ENCODE data around the gene C2orf49. TPM values are rescaled to one million over a fixed set of nuclear protein-coding genes. Genes with fewer than 3 reads are reported as not detected.

The C2orf49 gene
- polyA plus RNA-seq (2013, experiment 1 of 2): 11.3 TPM
- 19.2 TPM for polyA plus RNA-seq (2013, experiment 2 of 2)

DNA sequence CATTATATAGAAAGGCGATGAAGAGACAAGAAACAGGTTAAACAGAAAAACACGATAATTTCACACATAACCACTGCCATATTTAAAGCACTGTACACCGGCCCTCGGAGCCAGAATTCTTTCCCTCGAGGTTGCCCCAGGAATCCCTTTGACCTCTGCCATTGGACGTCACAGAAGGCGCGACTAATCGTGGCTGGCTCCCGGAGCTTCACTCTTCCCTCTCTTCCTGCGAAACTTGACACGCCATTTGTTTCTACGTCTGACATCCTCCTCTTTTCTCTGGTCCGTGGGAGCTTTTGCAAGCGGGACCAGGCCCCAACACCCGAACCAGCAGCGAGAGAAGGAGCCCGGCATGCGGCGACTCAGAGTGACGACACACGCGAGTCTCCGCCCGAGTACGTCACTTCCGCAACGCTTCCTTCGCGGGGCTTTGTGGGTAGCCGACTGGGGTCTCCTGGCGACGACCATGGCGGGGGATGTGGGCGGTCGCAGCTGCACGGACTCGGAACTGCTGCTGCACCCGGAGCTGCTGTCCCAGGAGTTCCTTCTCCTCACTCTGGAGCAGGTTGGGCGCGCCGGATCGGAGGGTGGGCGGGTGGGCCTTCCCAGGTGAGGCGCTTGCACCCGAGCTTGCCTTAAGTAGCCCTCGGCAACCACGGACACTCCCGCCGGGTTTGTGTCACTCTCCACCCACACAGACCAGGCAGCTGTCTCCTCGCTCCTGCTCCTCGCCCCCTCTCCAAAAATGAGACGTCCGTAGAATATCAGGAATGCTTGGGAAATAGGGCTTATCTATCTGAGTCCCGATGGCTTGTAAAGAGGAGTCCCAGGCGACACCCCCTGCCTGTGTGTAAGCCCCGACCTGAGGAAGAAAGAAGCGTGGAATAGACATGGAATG, at the start of gene C2orf49:
Gene C2orf49 (plus strand): TSS at position 419 of the 898 bp plus-strand sequence. CDS start 48 bp downstream, at position 467.
- H3K9ac ChIP-seq (ENCODE audit: low read depth, low read length): peak within 1 kb of the TSS; percentile 97
- no peaks in the 10 kb centered on the region for H3K27me3 ChIP-seq (ENCODE audit: insufficient read depth, low read length)
- peak within 1 kb of the TSS; percentile 92 for H3K27ac ChIP-seq (ENCODE audit: low read depth, low read length)
- H3K36me3 ChIP-seq (ENCODE audit: insufficient read depth, low read length): peaks cover 42% of the 10 kb centered on the region
- H3K4me1 ChIP-seq (ENCODE audit: insufficient read depth, low read length): peaks cover 8% of the 10 kb centered on the region; the same call in 1 of the 2 replicates
- no peaks in the 10 kb centered on the region for H3K9me3 ChIP-seq (ENCODE audit: insufficient read depth, low read depth, low read length)
- WGBS: under 1% methylated on average over 58 of the region's 58 CpGs
- H3K4me3 ChIP-seq (ENCODE audit: low read length): peak within 1 kb of the TSS; percentile 75

GRCh38 chr2:105287692-105288091, 49.6 kb upstream of the C2orf49 start:
- Histone ChIP-seq H3K9me3 (ENCODE audit: insufficient read depth, low read depth, low read length) (no peaks in the 10 kb centered on the region), H3K27me3 (ENCODE audit: insufficient read depth, low read length) (no peaks in the 10 kb centered on the region), H3K36me3 (ENCODE audit: insufficient read depth, low read length) (peaks cover 50% of the 10 kb centered on the region), H3K9ac (ENCODE audit: low read depth, low read length) (no peak overlapping the region), H3K4me3 (ENCODE audit: low read length) (no peak overlapping the region), H3K27ac (ENCODE audit: low read depth, low read length) (no peak overlapping the region), H3K4me1 (ENCODE audit: insufficient read depth, low read length) (no peaks in the 10 kb centered on the region)
- 69% methylated on average over 5 of the region's 5 CpGs for WGBS

- Histone ChIP-seq H3K9me3 (ENCODE audit: insufficient read depth, low read depth, low read length) (no peaks in the 10 kb centered on the region), H3K27me3 (ENCODE audit: insufficient read depth, low read length) (no peaks in the 10 kb centered on the region), H3K4me1 (ENCODE audit: insufficient read depth, low read length) (no peaks in the 10 kb centered on the region), H3K4me3 (ENCODE audit: low read length) (no peak overlapping the region), H3K9ac (ENCODE audit: low read depth, low read length) (no peak overlapping the region), H3K36me3 (ENCODE audit: insufficient read depth, low read length) (peaks cover 53% of the 10 kb centered on the region), H3K27ac (ENCODE audit: low read depth, low read length) (no peak overlapping the region)
- WGBS: 88% methylated on average over 7 of the region's 7 CpGs
Observed at GRCh38 chr2:105288133-105288532, 49.2 kb upstream of the C2orf49 start.

- no peaks in the 10 kb centered on the region for H3K4me1 ChIP-seq (ENCODE audit: insufficient read depth, low read length)
- H3K4me3 ChIP-seq (ENCODE audit: low read length): no peak overlapping the region
- H3K27me3 ChIP-seq (ENCODE audit: insufficient read depth, low read length): no peaks in the 10 kb centered on the region
- peaks cover 53% of the 10 kb centered on the region for H3K36me3 ChIP-seq (ENCODE audit: insufficient read depth, low read length)
- 95% methylated on average over 6 of the region's 6 CpGs for WGBS
- H3K9ac ChIP-seq (ENCODE audit: low read depth, low read length): no peak overlapping the region
- H3K9me3 ChIP-seq (ENCODE audit: insufficient read depth, low read depth, low read length): no peaks in the 10 kb centered on the region
- no peak overlapping the region for H3K27ac ChIP-seq (ENCODE audit: low read depth, low read length)
Observed at GRCh38 chr2:105290981-105291660, 46.2 kb upstream of the C2orf49 start.

- Histone ChIP-seq H3K4me1 (ENCODE audit: insufficient read depth, low read length) (no peaks in the 10 kb centered on the region), H3K36me3 (ENCODE audit: insufficient read depth, low read length) (peaks cover 57% of the 10 kb centered on the region), H3K27ac (ENCODE audit: low read depth, low read length) (no peak overlapping the region), H3K9me3 (ENCODE audit: insufficient read depth, low read depth, low read length) (no peaks in the 10 kb centered on the region), H3K9ac (ENCODE audit: low read depth, low read length) (no peak overlapping the region), H3K4me3 (ENCODE audit: low read length) (no peak overlapping the region), H3K27me3 (ENCODE audit: insufficient read depth, low read length) (no peaks in the 10 kb centered on the region)
- 91% methylated on average over 1 of the region's 2 CpGs for WGBS
Observed at GRCh38 chr2:105291981-105292380, 45.4 kb upstream of the C2orf49 start.

GRCh38 chr2:105294046-105294445, 43.3 kb upstream of the C2orf49 start:
- WGBS: 94% methylated on average over 6 of the region's 6 CpGs
- no peak overlapping the region for H3K4me3 ChIP-seq (ENCODE audit: low read length)
- H3K36me3 ChIP-seq (ENCODE audit: insufficient read depth, low read length): peaks cover 67% of the 10 kb centered on the region
- H3K9ac ChIP-seq (ENCODE audit: low read depth, low read length): no peak overlapping the region
- H3K27ac ChIP-seq (ENCODE audit: low read depth, low read length): no peak overlapping the region
- no peaks in the 10 kb centered on the region for H3K27me3 ChIP-seq (ENCODE audit: insufficient read depth, low read length)
- H3K9me3 ChIP-seq (ENCODE audit: insufficient read depth, low read depth, low read length): no peaks in the 10 kb centered on the region
- no peaks in the 10 kb centered on the region for H3K4me1 ChIP-seq (ENCODE audit: insufficient read depth, low read length)

DNA sequence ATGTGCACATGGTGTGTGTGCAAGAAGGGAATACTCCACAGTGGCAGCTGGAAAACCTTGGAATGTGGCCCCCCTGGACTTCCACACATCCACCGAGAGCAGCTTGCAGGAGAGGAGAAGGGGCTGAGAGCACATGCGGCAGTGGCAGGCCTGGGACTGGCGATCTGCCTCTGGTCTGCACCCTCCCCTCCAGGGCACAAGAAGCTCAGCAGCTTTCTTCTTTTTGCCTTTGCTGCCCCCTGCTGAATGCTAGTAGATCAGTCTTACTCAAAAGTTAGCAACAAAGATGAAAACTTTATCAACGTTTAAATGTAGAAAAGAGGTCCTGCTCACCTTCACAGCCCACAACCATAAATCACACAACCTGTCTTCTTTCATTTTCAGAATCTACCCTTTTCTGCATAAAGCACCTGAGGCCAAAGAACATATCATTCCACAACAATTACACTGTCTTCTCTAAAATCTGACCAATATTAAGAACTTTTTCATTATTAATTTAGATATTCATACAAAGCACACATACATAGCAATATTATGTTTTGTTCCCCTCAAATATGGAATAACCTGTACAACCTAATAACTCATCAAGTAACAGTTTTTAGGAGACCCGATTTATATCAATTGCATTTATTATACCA, 42.4 kb upstream of the C2orf49 start:
- Histone ChIP-seq H3K27ac (ENCODE audit: low read depth, low read length) (no peak overlapping the region), H3K4me3 (ENCODE audit: low read length) (no peak overlapping the region), H3K9me3 (ENCODE audit: insufficient read depth, low read depth, low read length) (no peaks in the 10 kb centered on the region), H3K9ac (ENCODE audit: low read depth, low read length) (no peak overlapping the region), H3K36me3 (ENCODE audit: insufficient read depth, low read length) (peaks cover 60% of the 10 kb centered on the region), H3K27me3 (ENCODE audit: insufficient read depth, low read length) (no peaks in the 10 kb centered on the region), H3K4me1 (ENCODE audit: insufficient read depth, low read length) (no peaks in the 10 kb centered on the region)
- 53% methylated on average over 4 of the region's 5 CpGs for WGBS

- H3K27ac ChIP-seq (ENCODE audit: low read depth, low read length): no peak overlapping the region
- peaks cover 58% of the 10 kb centered on the region for H3K36me3 ChIP-seq (ENCODE audit: insufficient read depth, low read length)
Observed at GRCh38 chr2:105296017-105296611, 41.2 kb upstream of the C2orf49 start.

GRCh38 chr2:105297216-105297615, 40.1 kb upstream of the C2orf49 start:
- Histone ChIP-seq H3K4me3 (ENCODE audit: low read length) (no peak overlapping the region), H3K4me1 (ENCODE audit: insufficient read depth, low read length) (no peaks in the 10 kb centered on the region), H3K9me3 (ENCODE audit: insufficient read depth, low read depth, low read length) (no peaks in the 10 kb centered on the region), H3K27ac (ENCODE audit: low read depth, low read length) (no peak overlapping the region), H3K36me3 (ENCODE audit: insufficient read depth, low read length) (peaks cover 48% of the 10 kb centered on the region), H3K27me3 (ENCODE audit: insufficient read depth, low read length) (no peaks in the 10 kb centered on the region), H3K9ac (ENCODE audit: low read depth, low read length) (no peak overlapping the region)
- WGBS: 96% methylated on average over 7 of the region's 7 CpGs

More at GRCh38 chr2:105296017-105296611, 41.2 kb upstream of the C2orf49 start:
- no peaks in the 10 kb centered on the region for H3K9me3 ChIP-seq (ENCODE audit: insufficient read depth, low read depth, low read length)
- no peak overlapping the region for H3K9ac ChIP-seq (ENCODE audit: low read depth, low read length)
- 92% methylated on average over 7 of the region's 7 CpGs for WGBS
- no peaks in the 10 kb centered on the region for H3K4me1 ChIP-seq (ENCODE audit: insufficient read depth, low read length)
- H3K4me3 ChIP-seq (ENCODE audit: low read length): no peak overlapping the region
- no peaks in the 10 kb centered on the region for H3K27me3 ChIP-seq (ENCODE audit: insufficient read depth, low read length)

DNA sequence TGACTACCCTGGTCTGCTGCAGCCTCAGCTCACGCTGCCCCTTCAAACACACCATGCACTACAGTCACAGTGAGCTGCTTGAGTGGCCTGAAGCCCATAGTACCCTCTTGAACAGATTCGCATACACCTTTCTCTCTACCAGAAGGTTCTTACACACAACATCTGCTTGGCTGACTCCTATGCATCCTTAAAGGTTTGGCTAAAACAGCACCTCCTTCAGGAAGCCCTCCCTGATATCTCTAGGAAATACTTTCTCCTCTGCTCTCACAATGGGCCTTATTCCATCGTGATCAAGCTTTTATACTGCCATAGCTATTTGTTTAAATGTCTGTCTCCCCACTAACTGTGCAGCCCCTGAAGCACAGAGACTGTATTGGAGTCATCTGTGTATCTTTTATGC, 39.3 kb upstream of the C2orf49 start:
- Histone ChIP-seq H3K36me3 (ENCODE audit: insufficient read depth, low read length) (peaks cover 43% of the 10 kb centered on the region), H3K9me3 (ENCODE audit: insufficient read depth, low read depth, low read length) (no peaks in the 10 kb centered on the region), H3K9ac (ENCODE audit: low read depth, low read length) (no peak overlapping the region), H3K4me3 (ENCODE audit: low read length) (no peak overlapping the region), H3K27ac (ENCODE audit: low read depth, low read length) (no peak overlapping the region), H3K27me3 (ENCODE audit: insufficient read depth, low read length) (no peaks in the 10 kb centered on the region), H3K4me1 (ENCODE audit: insufficient read depth, low read length) (no peaks in the 10 kb centered on the region)
- 91% methylated on average over 3 of the region's 3 CpGs for WGBS
